GM12878 (cell line): Measurements from ENCODE around the gene TAF4.

Experiments used
- CTCF ChIP-seq, 3 experiments: IDR thresholded peaks in 2 of 3; conservative IDR thresholded peaks in 1 of 3; 2 replicates each; pipeline ENCODE4 v1.5.1; 2011; ENCODE audit warnings: low read depth in 3 of 3, low read length in 3 of 3, mild to moderate bottlenecking in 3 of 3, control low read depth in 2 of 3, moderate library complexity in 2 of 3, inconsistent platforms in 1 of 3, mixed read lengths in 1 of 3; ENCODE audit not compliant: control insufficient read depth in 2 of 3, insufficient read depth in 1 of 3; ENCODE audit errors: extremely low read depth in 1 of 3
- EZH2 ChIP-seq: IDR thresholded peaks from 2 replicates; pipeline ENCODE4 v1.6.1; 2012; ENCODE audit warnings: low read depth, mild to moderate bottlenecking, control low read depth, inconsistent platforms, low read length, borderline replicate concordance; ENCODE audit not compliant: control insufficient read depth
- NR2C1 ChIP-seq: fragments of 450-650 bp; IDR thresholded peaks from 2 replicates; pipeline ENCODE4 v1.6.1; 2017; ENCODE audit warnings: antibody characterized with exemption, mild to moderate bottlenecking, moderate library complexity

GRCh38 chr20:62047666-62048345 lies 17.9 kb downstream of the TAF4 start:
- TF ChIP-seq CTCF (IDR thresholded peaks at IDR 0.05 in 2 of 3, conservative IDR thresholded peaks at IDR 0.05 in 1 of 3; ENCODE audit: control insufficient read depth in 2 of 3, extremely low read depth in 1 of 3, insufficient read depth in 1 of 3, low read depth in 3 of 3, low read length in 3 of 3) (no peak), NR2C1 (no peak), EZH2 (no peak)
